ENCODE results near the gene IRF4.

IRF4 gene

GRCh38 chr6:361411-362132, 30.0 kb upstream of the IRF4 start:
- peaks cover 35% of the 10 kb centered on the region for H3K27me3 ChIP-seq (ENCODE audit: insufficient read depth, low read length)
- H3K27ac ChIP-seq (ENCODE audit: low read depth, low read length), result no peak overlapping the region
- H3K79me2 ChIP-seq (ENCODE audit: control insufficient read depth, insufficient read depth, low read length, unreplicated experiment), result no peaks in the 10 kb centered on the region
- H3K4me1 ChIP-seq (ENCODE audit: control insufficient read depth, insufficient read depth, low read length, unreplicated experiment), result no peaks in the 10 kb centered on the region
- no peak overlapping the region for H3K4me3 ChIP-seq (ENCODE audit: low read depth, low read length)
- H3K36me3 ChIP-seq (ENCODE audit: insufficient read depth, low read length), result no peaks in the 10 kb centered on the region
- H2AFZ ChIP-seq (ENCODE audit: low read length, unreplicated experiment), result no peak overlapping the region

DNA sequence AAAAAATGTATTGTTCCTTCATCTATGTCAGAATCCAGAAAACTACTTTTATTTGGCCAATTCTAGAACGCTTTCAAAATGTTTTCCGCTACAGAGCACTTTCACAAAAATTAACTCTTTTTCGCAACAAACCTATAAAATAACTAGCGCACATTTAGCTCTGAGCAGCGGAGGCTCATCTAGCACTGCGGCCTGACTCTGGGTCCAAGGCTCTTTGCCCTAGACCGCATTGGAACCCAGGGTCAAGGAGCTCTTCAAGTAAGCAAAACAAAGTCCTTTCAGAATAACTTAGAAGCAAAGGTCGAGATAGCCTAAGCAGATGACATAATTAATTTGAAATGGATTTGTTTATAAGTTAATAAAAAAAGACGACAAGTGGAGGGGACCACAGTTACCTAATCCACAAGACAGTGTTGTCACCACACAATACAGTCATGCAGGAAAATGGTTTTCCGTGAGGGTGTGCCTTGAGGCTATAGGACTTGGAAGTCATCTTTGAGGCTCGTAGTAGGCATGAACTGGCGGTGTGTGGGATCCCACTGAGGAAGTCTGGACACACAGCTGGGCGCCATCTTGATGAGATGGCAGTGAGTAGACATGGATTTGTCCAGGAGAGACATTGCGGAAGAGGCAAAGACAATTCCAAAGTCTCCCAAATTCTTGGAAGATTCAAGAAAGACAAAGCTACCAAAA, 29.2 kb upstream of the IRF4 start:
- H3K27ac ChIP-seq (ENCODE audit: low read depth, low read length), result no peak overlapping the region
- H3K4me1 ChIP-seq (ENCODE audit: control insufficient read depth, insufficient read depth, low read length, unreplicated experiment), result no peaks in the 10 kb centered on the region

DNA sequence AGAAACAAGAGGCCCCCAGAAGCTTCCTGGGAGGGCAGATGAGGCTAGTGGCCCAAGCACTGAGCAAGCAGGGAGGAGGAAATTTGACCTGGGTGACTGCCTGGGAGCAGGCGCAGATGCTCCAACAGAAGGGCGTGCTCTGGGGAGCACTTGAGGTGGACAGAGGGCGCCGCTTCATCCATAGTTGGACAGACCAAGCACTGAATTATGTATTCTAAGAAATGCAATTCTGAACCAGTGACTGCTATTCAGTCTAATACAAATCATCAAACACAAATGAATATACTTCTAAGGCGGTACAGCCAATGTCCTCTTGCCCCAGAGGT, 28.7 kb upstream of the IRF4 start:
- Histone ChIP-seq H3K27me3 (ENCODE audit: insufficient read depth, low read length) (peaks cover 48% of the 10 kb centered on the region), H3K36me3 (ENCODE audit: insufficient read depth, low read length) (no peaks in the 10 kb centered on the region), H2AFZ (ENCODE audit: low read length, unreplicated experiment) (no peak overlapping the region), H3K27ac (ENCODE audit: low read depth, low read length) (no peak overlapping the region), H3K79me2 (ENCODE audit: control insufficient read depth, insufficient read depth, low read length, unreplicated experiment) (no peaks in the 10 kb centered on the region), H3K4me3 (ENCODE audit: low read depth, low read length) (no peak overlapping the region), H3K4me1 (ENCODE audit: control insufficient read depth, insufficient read depth, low read length, unreplicated experiment) (no peaks in the 10 kb centered on the region)

More for the DNA sequence above, 29.2 kb upstream of the IRF4 start:
- Histone ChIP-seq H3K27me3 (ENCODE audit: insufficient read depth, low read length) (peaks cover 43% of the 10 kb centered on the region), H3K79me2 (ENCODE audit: control insufficient read depth, insufficient read depth, low read length, unreplicated experiment) (no peaks in the 10 kb centered on the region), H3K36me3 (ENCODE audit: insufficient read depth, low read length) (no peaks in the 10 kb centered on the region), H2AFZ (ENCODE audit: low read length, unreplicated experiment) (no peak overlapping the region), H3K4me3 (ENCODE audit: low read depth, low read length) (no peak overlapping the region)

- H3K79me2 ChIP-seq (ENCODE audit: control insufficient read depth, insufficient read depth, low read length, unreplicated experiment), result no peaks in the 10 kb centered on the region
- H3K27ac ChIP-seq (ENCODE audit: low read depth, low read length), result no peak overlapping the region
- H3K4me1 ChIP-seq (ENCODE audit: control insufficient read depth, insufficient read depth, low read length, unreplicated experiment), result no peaks in the 10 kb centered on the region
- H3K4me3 ChIP-seq (ENCODE audit: low read depth, low read length), result no peak overlapping the region
- H2AFZ ChIP-seq (ENCODE audit: low read length, unreplicated experiment), result no peak overlapping the region
- no peaks in the 10 kb centered on the region for H3K36me3 ChIP-seq (ENCODE audit: insufficient read depth, low read length)
- peaks cover 52% of the 10 kb centered on the region for H3K27me3 ChIP-seq (ENCODE audit: insufficient read depth, low read length)
Observed at GRCh38 chr6:363291-363690, 28.3 kb upstream of the IRF4 start.

DNA sequence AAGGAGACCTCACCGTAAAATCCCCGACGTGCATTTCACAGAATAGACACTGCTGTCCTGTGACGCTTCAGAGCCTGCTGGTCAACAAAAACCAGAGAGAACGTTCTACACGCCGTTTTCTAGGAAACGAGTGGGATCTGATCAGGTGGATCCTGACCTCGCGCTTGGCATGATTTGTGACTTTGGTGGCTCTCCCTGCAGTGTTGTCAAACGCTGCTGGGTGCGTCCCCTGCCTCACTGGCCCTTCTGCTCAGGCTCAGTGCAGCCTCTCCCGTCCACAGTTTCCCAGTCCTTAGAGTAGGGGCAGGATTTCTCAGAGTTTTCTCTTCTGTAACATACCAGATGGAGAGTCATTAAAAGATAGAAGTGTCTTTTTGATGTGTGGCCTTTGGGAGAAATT, 27.6 kb upstream of the IRF4 start:
- no peak overlapping the region for H3K4me3 ChIP-seq (ENCODE audit: low read depth, low read length)
- peaks cover 56% of the 10 kb centered on the region for H3K27me3 ChIP-seq (ENCODE audit: insufficient read depth, low read length)
- H2AFZ ChIP-seq (ENCODE audit: low read length, unreplicated experiment), result no peak overlapping the region
- no peak overlapping the region for H3K27ac ChIP-seq (ENCODE audit: low read depth, low read length)
- H3K36me3 ChIP-seq (ENCODE audit: insufficient read depth, low read length), result no peaks in the 10 kb centered on the region
- H3K79me2 ChIP-seq (ENCODE audit: control insufficient read depth, insufficient read depth, low read length, unreplicated experiment), result no peaks in the 10 kb centered on the region
- H3K4me1 ChIP-seq (ENCODE audit: control insufficient read depth, insufficient read depth, low read length, unreplicated experiment), result no peaks in the 10 kb centered on the region

DNA sequence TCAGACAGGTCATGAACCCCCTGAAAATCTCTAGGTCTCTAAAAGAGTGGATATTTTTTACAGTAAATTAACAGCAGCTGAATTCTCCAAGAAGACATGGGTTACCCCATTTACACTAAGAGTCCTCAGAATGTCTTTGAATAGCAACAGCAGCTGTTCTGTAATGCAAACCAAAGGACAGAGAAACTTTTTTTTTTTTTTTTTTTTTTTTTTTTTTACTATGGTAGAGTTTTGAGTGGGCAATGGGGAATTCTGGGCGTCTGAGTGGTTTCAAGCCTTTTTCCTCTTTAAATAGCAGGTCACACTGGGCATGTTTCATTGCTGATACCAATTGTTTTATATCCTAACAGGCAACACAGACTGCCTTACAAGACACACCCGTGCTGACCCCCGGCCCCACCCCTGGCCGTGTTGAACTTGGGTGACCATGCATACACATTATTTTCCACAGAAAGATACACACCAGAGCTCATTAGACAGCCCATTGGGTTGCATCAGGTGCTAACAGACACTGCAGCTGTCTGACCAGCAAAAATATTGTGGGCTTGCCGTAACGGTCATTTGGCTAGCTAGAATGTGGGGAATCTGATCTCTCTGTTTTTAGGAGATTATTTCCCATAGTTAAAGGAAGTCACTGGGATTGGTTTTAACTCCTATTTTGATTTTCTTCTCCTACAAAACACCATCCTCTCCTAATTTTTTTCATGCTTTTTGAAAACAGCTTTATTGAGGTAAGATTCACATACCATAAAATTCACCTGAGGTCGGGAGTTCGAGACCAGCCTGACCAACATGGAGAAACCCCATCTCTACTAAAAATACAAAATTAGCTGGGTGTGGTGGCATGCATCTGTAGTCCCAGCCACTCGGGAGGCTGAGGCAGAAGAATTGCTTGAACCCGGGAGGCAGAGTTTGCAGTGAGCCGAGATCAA, 26.7 kb upstream of the IRF4 start:
- Histone ChIP-seq H3K4me3 (ENCODE audit: low read depth, low read length) (no peak overlapping the region), H2AFZ (ENCODE audit: low read length, unreplicated experiment) (no peak overlapping the region), H3K79me2 (ENCODE audit: control insufficient read depth, insufficient read depth, low read length, unreplicated experiment) (no peaks in the 10 kb centered on the region), H3K36me3 (ENCODE audit: insufficient read depth, low read length) (no peaks in the 10 kb centered on the region), H3K27ac (ENCODE audit: low read depth, low read length) (no peak overlapping the region), H3K4me1 (ENCODE audit: control insufficient read depth, insufficient read depth, low read length, unreplicated experiment) (no peaks in the 10 kb centered on the region), H3K27me3 (ENCODE audit: insufficient read depth, low read length) (peaks cover 66% of the 10 kb centered on the region)

DNA sequence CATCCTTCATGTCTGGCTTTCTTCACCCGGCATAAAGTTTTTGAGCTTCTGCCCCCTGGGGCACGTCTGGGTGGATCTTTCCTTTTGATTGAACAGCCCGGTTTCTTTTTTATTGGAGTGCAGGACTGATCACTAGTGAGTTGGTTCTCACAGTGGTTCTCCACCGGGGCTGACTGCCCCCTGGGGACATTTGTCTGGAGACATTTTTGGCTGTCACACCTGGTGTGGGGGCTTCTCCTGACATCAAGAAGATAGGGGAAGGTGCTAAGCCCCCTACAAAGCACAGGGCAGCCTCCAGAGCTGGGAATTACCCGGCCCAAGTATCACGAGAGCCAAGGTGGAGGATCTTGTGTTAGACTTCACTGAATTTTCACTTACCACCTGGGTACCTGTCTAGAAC, 25.7 kb upstream of the IRF4 start:
- no peaks in the 10 kb centered on the region for H3K4me1 ChIP-seq (ENCODE audit: control insufficient read depth, insufficient read depth, low read length, unreplicated experiment)
- peaks cover 75% of the 10 kb centered on the region for H3K27me3 ChIP-seq (ENCODE audit: insufficient read depth, low read length)
- H3K79me2 ChIP-seq (ENCODE audit: control insufficient read depth, insufficient read depth, low read length, unreplicated experiment), result no peaks in the 10 kb centered on the region
- no peaks in the 10 kb centered on the region for H3K36me3 ChIP-seq (ENCODE audit: insufficient read depth, low read length)
- H3K4me3 ChIP-seq (ENCODE audit: low read depth, low read length), result no peak overlapping the region
- H3K27ac ChIP-seq (ENCODE audit: low read depth, low read length), result no peak overlapping the region
- H2AFZ ChIP-seq (ENCODE audit: low read length, unreplicated experiment), result no peak overlapping the region

DNA sequence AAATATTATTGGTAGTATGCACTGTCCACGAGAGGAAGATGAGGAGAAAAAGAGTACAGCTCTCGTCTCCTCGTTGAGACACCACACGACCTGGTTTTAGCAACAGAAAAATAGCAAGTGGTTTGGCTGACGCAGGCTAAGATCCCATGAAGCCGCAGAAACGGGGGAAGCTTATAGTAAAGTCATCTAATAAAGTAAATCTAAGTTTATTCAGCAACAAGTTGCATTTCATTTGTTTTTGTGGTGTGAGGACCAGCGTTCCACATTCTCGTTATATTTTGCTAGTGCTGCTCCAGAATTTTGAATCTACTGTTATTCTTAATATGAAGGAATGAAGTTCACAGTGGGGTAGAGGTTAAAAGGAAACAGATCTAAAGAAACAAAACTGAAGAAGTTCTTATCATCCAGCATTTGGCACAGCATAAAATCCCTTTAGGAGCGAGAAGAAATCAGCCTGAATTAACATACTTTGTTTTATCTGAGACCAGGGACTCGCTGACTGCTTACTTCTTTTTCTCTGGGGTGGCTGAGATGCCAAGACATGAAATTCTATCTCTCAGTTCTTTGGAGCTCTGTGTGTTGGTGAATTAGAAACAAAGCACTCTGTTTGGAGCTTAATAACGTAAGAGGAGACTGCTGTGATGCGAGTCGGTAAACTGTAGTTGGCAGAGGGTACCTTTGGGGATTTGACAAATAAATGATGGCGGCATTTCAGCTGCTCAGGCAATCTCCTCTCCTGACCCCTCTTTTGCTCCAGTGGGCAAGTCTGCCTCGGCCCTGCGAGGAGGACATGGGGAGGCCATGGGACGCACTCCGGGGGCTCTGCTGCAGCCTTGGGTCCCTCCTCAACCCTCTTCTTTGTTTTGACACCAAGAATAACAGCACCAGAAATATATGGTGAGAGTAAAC, 24.9 kb upstream of the IRF4 start:
- peaks cover 76% of the 10 kb centered on the region for H3K27me3 ChIP-seq (ENCODE audit: insufficient read depth, low read length)
- H3K79me2 ChIP-seq (ENCODE audit: control insufficient read depth, insufficient read depth, low read length, unreplicated experiment), result no peaks in the 10 kb centered on the region
- no peaks in the 10 kb centered on the region for H3K36me3 ChIP-seq (ENCODE audit: insufficient read depth, low read length)
- H2AFZ ChIP-seq (ENCODE audit: low read length, unreplicated experiment), result peak overlapping the region; percentile 1
- H3K27ac ChIP-seq (ENCODE audit: low read depth, low read length), result no peak overlapping the region
- H3K4me3 ChIP-seq (ENCODE audit: low read depth, low read length), result peak overlapping the region; percentile 28; the same call in 1 of the 2 replicates
- H3K4me1 ChIP-seq (ENCODE audit: control insufficient read depth, insufficient read depth, low read length, unreplicated experiment), result no peaks in the 10 kb centered on the region

GRCh38 chr6:367298-367794, 24.2 kb upstream of the IRF4 start:
- H3K4me3 ChIP-seq (ENCODE audit: low read depth, low read length), result no peak overlapping the region
- H2AFZ ChIP-seq (ENCODE audit: low read length, unreplicated experiment), result no peak overlapping the region
- no peak overlapping the region for H3K27ac ChIP-seq (ENCODE audit: low read depth, low read length)
- H3K4me1 ChIP-seq (ENCODE audit: control insufficient read depth, insufficient read depth, low read length, unreplicated experiment), result no peaks in the 10 kb centered on the region
- H3K27me3 ChIP-seq (ENCODE audit: insufficient read depth, low read length), result peaks cover 76% of the 10 kb centered on the region
- H3K36me3 ChIP-seq (ENCODE audit: insufficient read depth, low read length), result no peaks in the 10 kb centered on the region
- no peaks in the 10 kb centered on the region for H3K79me2 ChIP-seq (ENCODE audit: control insufficient read depth, insufficient read depth, low read length, unreplicated experiment)

Measured in ACC112 (cell line).